ENCODE results near the gene RRP36.
"Not testable (repeated sequence)": the region's sequence is repeated elsewhere in the genome, so short reads cannot be mapped to it uniquely, and the experiment has no call there.

The RRP36 gene, protein sequence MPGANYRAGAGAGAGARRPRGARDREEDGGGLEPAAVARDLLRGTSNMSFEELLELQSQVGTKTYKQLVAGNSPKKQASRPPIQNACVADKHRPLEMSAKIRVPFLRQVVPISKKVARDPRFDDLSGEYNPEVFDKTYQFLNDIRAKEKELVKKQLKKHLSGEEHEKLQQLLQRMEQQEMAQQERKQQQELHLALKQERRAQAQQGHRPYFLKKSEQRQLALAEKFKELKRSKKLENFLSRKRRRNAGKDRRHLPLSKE

DNA sequence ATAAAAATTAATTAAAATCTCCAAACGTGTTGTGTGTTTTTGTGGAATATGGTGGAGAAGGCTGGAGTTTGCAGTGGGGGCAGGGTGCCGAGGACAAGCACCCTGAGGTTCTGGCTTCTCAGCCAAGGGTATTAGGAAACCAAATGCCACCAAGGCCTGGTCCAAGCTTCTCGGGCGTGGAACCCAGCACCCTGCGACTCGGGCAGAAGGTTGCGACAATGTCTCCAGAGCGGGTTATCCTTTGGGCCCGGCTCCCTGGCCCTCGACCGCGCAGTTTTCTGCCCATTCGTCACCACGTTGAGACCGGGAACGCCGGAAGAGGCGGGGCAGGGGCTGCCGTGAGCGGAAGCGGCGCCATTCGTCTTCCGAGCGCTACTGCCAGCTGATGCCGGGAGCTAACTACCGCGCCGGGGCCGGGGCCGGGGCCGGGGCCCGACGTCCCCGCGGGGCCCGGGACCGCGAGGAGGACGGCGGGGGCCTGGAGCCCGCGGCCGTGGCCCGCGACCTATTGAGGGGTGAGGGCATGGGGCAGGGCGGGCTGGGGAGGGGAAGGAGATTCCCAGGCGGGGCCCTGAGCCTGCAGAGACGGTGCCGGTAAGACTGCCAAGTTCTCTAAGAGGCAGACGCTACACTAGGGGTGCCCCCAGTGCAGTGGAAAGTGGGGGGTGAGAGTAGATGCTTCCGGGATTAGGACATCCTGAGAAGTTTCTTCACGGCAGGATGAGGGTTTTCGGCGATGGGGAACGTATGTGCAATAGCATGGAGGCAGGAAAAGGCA is at the start of gene RRP36:
TSS of gene RRP36 (plus strand) at position 354 of the 778 bp plus-strand sequence. CDS start at position 386, 32 bp downstream.
- DNase-seq = peak; percentile 19 to 54 (median 31)

DNA sequence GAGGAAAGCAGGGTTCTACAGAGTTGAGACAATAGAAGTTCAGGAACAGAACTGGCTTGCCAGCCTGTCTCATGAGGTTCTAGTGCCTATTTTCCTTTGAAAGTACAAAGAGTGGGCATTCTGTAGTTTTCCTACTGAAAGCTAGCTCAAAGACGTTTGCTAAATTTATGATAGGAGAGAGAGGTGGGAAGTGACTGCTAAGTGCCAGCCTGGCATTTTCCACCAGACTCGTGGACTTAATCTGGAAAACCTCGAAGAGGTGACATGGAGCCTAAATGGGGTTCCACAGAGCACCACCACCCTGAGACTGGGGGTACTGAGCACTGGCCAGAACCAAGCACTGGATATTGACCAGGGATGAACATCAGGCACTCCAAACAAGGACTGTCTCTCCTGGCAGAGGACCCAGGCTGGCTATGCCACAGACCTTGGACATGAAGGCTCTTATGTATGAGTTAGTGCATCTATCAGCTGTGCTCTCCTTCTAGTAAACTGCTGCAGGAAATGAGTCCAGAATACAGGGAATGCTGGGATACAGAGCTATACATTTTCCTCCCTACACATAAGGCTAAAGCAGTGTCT is 49.6 kb upstream of the RRP36 start:
- no peak for DNase-seq

DNA sequence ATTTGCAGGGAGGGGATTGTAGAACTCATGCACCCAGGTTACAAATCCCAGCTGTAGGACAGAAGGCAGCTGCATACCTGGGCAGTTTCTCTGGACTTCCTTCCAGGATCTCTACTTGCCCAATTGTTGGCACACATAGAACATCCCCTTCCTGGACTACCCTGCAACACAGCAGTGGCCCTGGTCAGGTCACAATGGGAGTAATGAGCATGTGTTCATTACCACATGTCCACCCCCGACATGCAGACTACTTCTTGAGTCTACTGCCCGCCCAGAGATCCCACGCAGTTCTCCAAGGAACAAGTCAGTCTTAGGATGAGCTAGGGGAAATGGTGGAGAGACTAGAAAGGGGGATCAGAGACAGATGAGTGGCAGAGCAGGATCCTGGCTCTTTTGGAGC is 47.5 kb upstream of the RRP36 start:
- DNase-seq = no peak

DNA sequence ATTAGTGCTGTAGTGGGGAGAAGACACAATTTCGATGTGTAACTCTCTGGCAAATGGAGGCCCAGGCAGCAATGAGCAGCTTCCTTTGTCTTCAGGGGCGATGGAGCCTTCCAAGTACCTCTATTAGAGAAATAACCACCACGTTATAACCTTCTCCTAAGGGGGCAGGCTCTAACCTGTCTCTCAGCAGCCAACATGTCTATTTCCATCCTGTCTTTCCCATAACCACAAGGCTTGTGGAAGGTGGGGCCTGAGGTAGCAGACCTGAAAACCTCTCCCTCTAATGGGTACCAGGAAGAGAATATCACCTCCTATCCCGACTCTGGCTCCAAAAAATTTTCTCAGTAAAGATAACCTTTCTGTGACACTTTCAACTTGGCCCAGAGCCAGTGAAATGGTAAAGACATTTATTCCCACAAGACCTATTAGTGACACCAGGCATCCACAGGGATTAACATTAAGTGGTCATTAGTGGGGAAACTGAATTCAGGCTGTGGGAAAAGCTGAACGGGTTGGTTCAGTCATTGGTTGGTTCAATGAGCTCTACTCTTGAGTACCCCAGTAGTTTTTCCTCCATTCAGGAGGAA is 46.4 kb upstream of the RRP36 start:
- DNase-seq = no peak

DNA sequence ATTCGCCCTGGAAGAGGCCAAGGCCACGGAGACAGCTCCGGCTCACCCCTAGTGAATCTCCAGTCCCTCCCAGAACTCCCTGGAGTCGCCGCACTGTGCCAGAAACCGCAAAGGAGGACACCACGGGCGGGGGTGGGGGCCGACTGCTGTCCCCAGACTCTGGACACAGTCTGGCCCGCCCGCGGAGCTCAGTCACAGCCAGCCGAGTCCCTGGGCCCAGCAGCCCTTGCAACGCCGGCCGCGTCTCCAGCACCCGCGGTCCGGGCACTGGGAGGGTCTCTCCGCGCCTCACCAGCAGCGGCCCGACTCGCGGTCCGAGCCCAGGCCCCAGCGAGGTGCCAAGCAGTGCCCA is 43.0 kb upstream of the RRP36 start:
- no peak for DNase-seq

DNA sequence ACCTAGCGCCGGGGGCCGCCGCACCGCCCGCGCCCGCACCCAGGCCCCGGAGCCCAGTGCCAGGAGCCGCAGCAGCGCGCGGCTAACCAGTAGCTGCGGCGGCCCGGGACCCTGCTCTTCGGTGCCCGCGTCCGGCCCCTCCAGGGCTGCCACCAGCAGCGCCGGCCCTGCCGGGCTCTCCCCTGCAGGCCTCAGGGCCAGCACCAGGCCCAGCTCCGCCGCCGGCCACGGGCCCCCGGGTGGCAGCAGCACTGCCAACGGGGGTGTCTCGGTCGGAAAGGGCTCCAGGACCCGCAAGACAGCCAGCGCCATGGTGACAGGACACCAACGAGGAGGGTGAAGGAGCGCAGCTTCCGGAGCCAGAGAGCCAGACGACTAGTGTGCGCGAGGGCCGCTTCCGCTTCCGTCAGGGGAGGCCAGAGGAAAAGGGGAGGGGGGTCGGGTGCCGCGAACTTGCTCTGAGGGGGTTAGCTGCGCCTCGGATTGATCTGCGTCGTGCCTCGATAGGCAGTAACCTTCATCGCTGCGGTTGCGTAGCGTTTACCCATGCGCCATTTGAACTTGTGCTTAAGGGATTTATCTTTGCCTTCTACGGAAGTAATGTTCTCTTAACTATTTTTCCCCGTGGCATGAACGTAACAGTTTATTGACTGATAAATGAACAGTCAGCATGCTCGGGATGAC is 42.4 kb upstream of the RRP36 start, which contains the start of gene PEX6:
TSS of gene PEX6 (minus strand) at position 343 of the 684 bp plus-strand sequence. CDS start at position 312, 31 bp downstream.
- peak; percentile 55 to 92 (median 80) for DNase-seq

DNA sequence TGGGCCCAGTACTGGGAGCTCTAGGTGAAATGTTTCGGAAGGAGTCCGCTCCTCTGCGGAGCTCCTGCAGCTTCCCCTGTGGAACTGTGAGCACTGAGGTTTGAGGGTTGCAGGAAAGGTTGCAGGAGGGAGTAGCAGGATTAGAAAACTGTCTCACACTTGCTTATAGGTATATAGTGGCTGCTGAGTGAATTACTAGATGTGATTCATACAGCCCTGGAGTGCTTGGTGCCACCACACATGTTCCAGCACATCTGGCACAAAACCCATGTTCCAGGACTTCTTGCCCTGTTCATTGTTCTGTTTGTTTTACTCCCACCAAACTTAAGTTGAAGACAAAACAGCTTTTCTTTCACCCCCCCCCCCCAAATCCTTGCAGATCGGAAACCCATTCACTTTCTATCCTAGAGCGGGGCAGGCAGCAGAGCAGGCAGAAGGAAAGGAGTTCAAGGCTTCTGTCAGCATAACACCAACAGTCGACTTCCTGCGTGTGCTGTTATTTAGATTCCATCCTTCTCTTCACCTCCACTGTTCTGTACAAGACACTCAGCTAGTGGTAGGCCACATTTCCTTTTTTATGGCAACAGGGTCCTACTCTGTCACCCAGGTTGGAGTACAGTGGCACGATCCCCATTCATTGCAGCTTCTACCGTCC is 41.8 kb upstream of the RRP36 start:
- no peak for DNase-seq

DNA sequence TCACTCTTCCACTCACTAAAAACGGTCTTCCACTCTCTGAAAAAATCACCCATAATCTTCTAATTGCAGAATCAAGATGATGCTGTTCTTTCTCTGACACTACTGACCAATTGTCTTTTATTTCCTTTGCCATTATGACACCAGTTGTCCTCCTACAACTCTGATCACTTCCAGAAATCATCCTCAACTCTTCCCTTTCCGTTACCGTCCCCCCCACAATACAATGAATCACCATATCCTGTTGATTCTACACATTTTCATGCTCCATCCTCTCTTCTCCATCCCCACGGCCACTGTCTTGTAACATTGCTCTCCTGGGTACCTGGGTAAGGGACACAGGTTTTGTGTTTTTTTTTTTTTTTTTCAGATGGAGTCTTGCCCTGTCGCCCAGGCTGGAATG is 39.6 kb upstream of the RRP36 start:
- no peak for DNase-seq

DNA sequence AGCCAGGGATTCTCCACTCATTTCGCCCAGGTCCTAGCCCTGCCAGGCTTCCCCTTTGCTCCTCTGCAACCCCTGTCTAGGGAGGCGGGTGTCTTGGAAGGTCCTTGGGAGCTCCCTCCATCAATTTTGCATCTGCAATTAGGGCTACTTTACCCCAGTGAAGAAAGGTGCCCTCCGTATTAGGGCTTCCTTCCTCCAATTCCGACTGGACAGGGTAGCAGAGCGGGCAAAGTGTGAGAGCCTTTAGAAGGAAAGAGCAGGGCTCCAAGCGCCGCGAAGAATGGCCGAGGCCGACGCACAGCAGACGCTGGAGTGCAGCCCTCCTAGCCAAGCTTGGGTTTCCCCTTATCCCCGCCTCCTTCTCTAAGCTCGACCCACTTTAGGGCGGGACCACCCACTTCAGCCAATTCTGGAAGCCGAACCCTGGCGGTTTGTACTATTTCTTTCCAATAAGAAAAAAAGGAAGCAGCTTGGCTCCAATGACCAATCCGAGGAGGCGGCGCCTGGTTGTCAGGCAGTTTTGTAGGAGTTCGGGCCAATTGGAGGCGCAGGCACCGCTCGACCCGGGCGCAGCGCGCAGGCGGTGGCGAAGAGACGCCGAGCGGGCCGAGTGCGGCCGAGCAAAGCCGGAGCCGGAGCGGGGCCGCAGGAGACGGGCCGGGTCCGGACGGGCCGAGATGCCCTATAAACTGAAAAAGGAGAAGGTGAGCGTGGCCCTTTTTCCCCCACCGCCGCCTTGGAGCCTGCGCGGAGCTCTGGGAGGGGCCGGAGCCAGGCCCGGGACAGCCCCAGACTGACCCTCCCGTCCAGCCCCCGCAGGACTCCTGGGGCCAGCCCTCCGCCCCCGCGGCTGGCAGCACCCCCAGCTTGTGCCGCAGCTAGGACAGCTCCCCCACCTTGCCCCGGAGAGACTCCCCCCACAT is 37.2 kb upstream of the RRP36 start, which contains the start of gene PPP2R5D:
TSS of gene PPP2R5D (plus strand) at position 570 of the 923 bp plus-strand sequence. CDS start at position 678, 108 bp downstream.
- peak; percentile 85 to 93 (median 90) for DNase-seq

DNA sequence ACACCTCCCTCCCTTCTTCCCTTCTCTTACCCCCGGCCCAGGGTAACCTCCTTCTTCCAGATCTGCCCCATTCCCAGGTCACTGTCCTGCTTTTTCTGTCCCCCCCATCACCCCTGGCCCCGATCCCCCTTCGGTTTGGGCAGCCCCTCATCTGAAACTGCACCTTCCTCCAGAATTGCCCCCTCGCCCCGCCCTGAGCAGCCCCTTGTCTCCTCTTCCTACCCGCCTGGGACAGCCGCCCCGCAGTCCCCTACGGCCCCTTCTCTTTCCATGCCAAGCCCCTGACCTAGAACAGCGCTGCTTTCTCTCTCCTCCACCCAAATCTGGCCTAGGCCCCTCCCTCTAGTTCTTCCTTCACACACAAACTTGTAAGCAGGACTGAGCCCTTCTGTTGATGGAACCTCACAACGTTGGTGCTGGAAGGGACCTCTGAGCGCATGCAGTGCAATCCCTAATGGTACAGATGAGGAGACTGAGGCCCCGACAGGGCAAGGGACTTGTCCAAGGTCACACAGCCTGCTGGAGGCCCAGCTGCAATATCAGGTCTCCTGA is 36.4 kb upstream of the RRP36 start:
- DNase-seq = no peak

DNA sequence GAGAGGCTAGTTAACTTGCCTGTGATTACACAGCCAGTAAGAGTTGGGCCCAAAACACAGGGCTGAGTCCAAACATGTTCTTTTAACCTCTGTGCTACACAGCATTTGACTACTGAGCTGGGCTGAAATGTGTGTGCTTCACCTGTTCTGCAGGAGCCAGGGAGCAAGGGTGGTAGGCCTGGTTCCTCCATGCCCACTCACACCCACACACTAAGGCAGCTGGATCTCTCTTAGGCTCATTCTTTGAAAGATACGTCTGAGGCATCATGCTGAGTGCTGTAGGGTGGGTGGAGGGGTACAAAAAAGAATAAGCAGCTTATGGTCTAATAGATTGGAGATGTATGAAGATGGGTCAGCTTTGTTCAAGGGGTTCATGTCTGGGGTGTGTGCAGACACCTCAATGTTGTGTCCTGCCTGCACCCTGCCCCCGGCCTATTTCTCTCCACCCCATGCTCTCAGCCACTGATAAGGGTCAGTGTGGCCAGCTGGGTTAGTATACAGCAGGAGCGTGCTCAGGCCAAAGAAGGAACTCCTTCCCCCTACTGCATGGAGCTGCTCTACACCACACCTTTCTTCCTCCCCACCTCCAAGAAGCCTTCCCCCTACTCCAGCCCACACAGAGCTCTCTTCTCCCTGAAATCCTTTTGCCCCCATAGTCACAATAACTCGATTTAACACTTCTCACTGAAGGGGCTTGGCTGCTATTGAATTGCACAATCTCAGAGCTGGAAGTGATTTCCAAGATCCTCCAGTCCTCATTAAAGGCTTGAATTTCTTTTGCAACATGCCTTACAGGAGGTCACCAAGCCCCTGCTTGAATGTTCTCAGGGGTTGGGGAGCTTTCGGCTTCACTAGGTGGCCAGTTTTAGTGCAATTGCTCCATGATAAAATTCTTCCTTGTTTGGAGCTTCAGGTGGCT is 33.6 kb upstream of the RRP36 start:
- DNase-seq = no peak

DNA sequence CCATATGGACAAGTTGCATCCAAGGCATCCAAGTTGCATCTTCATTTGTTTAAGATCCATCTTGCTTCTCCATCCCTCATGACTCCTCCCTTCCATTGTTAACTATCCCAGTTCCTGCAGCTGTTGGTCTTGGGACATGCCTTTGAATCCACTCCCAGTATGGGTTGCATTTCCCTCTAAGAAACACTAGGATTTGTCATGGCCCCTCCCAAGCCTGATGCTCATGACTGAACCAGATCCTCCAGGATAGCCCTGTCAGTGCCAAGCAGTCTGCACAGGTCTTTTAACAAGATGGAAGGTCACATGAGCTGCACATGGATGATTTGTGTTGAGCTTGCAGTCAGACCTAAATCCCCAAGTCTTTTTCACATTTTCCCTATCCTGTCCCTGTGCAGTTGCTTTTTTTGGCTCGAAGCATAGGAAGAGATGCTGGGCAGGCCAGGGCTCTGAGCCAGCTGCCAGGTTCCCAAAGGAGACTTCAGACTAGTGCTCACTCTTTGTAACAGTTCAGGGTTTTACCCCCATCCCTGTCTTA is 32.9 kb upstream of the RRP36 start:
- no peak for DNase-seq

DNA sequence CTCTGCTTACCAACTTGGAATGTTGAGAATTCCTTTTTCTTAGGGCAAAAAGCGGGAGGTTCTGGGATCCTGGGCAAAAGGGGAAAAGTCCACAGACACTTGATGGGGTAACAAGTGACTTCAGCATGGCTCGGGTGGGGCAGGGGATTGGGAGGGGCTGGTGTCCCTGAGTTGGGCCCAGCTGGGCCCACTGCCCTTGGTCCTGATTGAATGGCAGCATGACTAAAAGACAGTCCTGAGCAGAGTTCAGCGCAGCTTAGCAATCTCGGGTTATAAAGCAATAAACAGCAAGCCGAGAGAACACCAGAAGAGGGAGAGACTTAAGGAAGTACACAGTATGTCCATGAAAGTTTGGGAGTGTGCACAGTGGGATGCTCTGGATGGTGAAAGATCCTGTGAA is 31.5 kb upstream of the RRP36 start:
- no peak for DNase-seq

DNA sequence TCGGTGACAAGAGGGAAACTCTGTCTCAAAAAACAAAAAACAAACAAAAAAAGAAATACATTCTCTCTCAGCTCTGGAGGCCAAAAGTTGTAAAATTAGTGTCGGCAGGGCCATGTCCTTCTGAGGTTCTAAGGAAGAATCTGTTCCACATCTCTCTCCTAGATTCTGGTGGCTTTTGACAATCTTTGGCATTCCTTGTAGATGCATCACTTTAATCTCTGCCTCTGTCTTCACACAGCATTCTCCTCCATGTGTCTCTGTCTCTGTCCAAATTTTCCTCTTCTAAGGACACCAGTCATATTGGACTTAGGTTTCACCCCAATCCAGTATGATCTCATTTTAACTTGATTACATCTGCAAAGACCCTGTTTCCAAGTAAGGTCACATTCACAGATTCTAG is 28.0 kb upstream of the RRP36 start:
- DNase-seq = no peak

DNA sequence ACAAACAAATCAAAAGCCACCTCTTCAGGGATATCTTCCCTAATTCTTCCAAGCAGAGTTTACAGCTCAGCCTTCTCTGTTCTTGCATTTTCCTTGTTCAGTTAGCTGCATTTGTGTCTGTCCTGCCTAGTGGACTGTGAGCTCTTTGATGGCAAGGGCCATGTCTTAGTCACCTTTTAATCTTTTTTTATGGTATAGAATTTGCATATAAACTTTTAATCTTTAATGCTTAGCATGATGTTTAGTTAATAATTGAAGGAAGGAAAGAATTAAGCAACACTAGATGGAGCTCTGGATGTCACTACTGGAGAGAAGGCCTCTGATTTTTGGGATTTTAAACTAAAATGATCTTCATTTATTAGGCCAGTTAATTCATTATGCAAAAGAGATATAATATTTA is 24.9 kb upstream of the RRP36 start:
- DNase-seq = no peak

DNA sequence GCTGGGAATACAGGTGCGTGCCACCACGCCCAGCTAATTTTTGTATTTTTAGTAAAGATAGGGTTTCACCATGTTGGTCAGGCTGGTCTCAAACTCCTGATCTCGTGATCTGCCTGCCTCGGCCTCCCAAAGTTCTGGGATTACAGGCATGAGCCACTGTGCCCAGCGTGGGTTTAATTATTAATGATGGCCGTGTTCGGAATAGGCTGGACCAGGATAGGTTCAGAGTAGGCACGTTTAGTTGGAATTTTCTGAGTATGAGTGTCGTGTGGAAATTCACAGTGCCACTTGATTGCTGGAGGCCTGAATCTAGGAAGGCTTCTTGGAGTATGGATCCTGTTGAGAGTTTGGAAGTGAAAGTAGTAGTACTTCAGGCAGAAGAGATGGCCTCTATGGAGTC is 23.2 kb upstream of the RRP36 start:
- not testable (repeated sequence) for DNase-seq

DNA sequence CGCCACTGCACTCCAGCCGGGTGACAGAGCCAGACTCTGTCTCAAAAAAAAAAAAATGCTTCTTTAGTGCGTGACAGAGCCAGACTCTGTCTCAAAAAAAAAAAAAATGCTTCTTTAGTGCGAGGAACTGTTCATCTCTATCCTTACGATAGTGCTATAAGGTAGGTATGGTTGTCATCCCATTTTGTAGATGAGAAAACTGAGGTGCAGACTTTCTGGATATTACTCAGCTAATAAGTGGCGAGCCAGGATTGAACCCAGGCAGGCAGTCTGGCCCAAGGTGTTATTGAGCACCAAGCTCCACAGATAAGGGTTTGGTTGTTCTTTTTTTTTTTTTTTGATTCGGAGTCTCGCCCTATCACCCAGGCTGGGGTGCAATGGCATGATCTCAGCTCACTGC is 19.6 kb upstream of the RRP36 start:
- no peak for DNase-seq

DNA sequence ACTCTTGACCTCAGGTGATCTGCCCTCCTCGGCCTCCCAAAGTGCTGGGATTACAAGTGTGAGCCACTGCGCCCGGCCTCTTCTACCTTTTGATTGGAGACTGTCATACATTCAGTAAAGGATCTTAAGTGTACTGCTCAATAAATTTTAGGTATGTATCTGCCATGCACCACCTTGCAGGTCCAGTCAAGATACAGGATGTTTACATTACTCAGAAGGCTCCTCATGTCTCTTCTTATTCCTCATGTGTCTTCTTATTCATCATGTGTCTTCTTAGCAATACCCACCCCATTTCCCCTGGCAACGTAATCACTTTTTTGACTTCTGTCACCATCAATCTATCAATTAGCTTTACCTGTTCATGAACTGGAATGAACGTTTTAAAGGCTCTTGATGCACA is 15.6 kb upstream of the RRP36 start:
- no peak for DNase-seq

DNA sequence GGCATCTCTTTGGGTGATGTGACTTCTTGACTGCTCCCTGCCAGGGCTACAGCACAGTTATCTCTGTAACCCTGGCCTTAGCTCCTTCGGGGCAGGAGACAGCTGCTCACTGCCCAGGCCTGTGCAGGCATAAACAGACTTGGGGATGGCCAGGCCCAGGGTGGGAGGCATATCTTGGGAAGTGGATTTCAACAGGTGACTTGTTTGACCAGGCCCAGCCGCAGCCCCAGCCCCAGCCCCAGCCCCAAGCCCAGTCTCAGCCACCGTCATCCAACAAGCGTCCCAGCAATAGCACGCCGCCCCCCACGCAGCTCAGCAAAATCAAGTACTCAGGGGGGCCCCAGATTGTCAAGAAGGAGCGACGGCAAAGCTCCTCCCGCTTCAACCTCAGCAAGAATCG is 15.2 kb upstream of the RRP36 start:
- no peak for DNase-seq

DNA sequence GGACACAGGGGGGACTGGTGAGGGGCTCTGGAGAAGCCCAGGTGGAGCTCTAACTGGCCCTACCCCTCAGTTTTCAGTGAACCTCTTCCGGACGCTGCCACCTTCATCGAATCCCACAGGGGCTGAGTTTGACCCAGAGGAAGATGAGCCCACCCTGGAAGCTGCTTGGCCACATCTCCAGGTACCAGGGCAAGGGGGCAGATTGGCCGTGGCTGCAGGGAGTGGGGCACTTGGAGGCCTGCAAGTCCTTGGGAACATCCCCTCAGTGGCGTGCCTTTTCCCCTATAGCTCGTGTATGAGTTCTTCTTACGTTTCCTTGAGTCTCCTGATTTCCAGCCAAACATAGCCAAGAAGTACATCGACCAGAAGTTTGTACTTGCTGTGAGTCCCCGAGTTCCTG is 14.3 kb upstream of the RRP36 start:
- DNase-seq = no peak

Data from activated naive CD4-positive, alpha-beta T cell (primary cell).